Liver (tissue), 3 donors: Measurements from ENCODE around the gene MED12L.

Source experiments
- FOXA1 ChIP-seq: IDR thresholded peaks from 2 replicates; pipeline ENCODE4 v1.6.1; 2016; ENCODE audit warnings: antibody characterized with exemption
- GABPA ChIP-seq, 2 donors: IDR thresholded peaks in 1 of 2; conservative IDR thresholded peaks in 1 of 2; 2 replicates each; pipeline ENCODE4 v1.6.1; 2016; ENCODE audit warnings: antibody characterized with exemption in 2 of 2, mild to moderate bottlenecking in 1 of 2, moderate library complexity in 1 of 2
- HNF4G ChIP-seq: IDR thresholded peaks from 2 replicates; pipeline ENCODE4 v1.6.1; 2016; ENCODE audit warnings: antibody characterized with exemption
- RAD21 ChIP-seq, 2 donors: IDR thresholded peaks; 2 replicates each; pipeline ENCODE4 v1.6.1; 2016; ENCODE audit warnings: antibody characterized with exemption in 2 of 2, mild to moderate bottlenecking in 2 of 2
- RXRA ChIP-seq, 2 donors: IDR thresholded peaks; 2 replicates each; pipeline ENCODE4 v1.6.1; 2017 to 2018; ENCODE audit warnings: antibody characterized with exemption in 2 of 2, mild to moderate bottlenecking in 1 of 2
- TAF1 ChIP-seq: conservative IDR thresholded peaks from 2 replicates; pipeline ENCODE4 v1.6.1; 2016; ENCODE audit warnings: antibody characterized with exemption, mild to moderate bottlenecking
- TF ChIP-seq, protein P1 (sequence below): IDR thresholded peaks from 2 replicates; pipeline ENCODE4 v1.6.1; 2016; ENCODE audit warnings: antibody characterized with exemption, mild to moderate bottlenecking
- TF ChIP-seq, protein P2 (sequence below): fragments of 150-350 bp; IDR thresholded peaks from 2 replicates; pipeline ENCODE4 v1.5.1; 2017; ENCODE audit warnings: improper control_type of control experiment, low read depth, low read length; ENCODE audit not compliant: missing input control
- TF ChIP-seq, protein P3 (sequence below): IDR thresholded peaks from 2 replicates; pipeline ENCODE4 v1.6.1; 2016; ENCODE audit warnings: antibody characterized with exemption
- donor health status: healthy.
- donor health status: healthy.

DNA sequence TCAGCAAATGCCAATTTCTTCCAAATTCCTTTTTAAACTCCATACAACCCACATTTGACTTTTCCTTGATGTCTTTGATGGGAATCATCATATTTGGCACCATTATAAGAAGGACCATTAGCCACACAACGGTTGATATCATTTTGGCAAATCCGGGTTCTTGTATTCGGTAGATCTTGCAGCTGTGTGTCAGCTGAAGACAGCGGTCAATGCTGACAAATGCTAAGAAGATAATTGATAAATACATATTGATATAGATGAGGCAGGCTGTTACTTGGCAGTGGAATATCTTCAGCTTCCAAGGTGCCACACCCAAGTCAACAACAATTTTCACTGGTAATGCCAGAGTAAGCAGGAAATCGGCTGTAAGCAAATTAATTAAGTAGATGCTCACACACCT, 113.4 kb downstream of the MED12L start:
- TF ChIP-seq, protein P1, sequence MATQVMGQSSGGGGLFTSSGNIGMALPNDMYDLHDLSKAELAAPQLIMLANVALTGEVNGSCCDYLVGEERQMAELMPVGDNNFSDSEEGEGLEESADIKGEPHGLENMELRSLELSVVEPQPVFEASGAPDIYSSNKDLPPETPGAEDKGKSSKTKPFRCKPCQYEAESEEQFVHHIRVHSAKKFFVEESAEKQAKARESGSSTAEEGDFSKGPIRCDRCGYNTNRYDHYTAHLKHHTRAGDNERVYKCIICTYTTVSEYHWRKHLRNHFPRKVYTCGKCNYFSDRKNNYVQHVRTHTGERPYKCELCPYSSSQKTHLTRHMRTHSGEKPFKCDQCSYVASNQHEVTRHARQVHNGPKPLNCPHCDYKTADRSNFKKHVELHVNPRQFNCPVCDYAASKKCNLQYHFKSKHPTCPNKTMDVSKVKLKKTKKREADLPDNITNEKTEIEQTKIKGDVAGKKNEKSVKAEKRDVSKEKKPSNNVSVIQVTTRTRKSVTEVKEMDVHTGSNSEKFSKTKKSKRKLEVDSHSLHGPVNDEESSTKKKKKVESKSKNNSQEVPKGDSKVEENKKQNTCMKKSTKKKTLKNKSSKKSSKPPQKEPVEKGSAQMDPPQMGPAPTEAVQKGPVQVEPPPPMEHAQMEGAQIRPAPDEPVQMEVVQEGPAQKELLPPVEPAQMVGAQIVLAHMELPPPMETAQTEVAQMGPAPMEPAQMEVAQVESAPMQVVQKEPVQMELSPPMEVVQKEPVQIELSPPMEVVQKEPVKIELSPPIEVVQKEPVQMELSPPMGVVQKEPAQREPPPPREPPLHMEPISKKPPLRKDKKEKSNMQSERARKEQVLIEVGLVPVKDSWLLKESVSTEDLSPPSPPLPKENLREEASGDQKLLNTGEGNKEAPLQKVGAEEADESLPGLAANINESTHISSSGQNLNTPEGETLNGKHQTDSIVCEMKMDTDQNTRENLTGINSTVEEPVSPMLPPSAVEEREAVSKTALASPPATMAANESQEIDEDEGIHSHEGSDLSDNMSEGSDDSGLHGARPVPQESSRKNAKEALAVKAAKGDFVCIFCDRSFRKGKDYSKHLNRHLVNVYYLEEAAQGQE, result no peak
- TF ChIP-seq TAF1 (no peak), FOXA1 (no peak), RAD21 (IDR thresholded peaks at IDR 0.05) (no peak), GABPA (IDR thresholded peaks at IDR 0.05 in 1 of 2, conservative IDR thresholded peaks at IDR 0.05 in 1 of 2) (no peak), RXRA (IDR thresholded peaks at IDR 0.05) (no peak), HNF4G (no peak)
- TF ChIP-seq, protein P2, sequence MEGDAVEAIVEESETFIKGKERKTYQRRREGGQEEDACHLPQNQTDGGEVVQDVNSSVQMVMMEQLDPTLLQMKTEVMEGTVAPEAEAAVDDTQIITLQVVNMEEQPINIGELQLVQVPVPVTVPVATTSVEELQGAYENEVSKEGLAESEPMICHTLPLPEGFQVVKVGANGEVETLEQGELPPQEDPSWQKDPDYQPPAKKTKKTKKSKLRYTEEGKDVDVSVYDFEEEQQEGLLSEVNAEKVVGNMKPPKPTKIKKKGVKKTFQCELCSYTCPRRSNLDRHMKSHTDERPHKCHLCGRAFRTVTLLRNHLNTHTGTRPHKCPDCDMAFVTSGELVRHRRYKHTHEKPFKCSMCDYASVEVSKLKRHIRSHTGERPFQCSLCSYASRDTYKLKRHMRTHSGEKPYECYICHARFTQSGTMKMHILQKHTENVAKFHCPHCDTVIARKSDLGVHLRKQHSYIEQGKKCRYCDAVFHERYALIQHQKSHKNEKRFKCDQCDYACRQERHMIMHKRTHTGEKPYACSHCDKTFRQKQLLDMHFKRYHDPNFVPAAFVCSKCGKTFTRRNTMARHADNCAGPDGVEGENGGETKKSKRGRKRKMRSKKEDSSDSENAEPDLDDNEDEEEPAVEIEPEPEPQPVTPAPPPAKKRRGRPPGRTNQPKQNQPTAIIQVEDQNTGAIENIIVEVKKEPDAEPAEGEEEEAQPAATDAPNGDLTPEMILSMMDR, result no peak
- TF ChIP-seq, protein P3, sequence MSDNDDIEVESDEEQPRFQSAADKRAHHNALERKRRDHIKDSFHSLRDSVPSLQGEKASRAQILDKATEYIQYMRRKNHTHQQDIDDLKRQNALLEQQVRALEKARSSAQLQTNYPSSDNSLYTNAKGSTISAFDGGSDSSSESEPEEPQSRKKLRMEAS, result no peak
